D721Med (cell line): ENCODE measurements around the gene DPP4.

ENCODE experiments used
- DNase-seq: peaks from one replicate; pipeline ENCODE4 v3.0.0; 2011; ENCODE audit warnings: low spot score; ENCODE audit not compliant: insufficient read length
- FAIRE-seq: peaks from 2 replicates; lab custom pipeline; 2011; peaks lifted over from hg19 to GRCh38; lab: Jason Lieb, UNC
- CTCF ChIP-seq: IDR thresholded peaks from 2 replicates; pipeline ENCODE4 v1.5.1; 2012; ENCODE audit warnings: mild to moderate bottlenecking, control low read depth; ENCODE audit not compliant: insufficient read depth; ENCODE audit errors: missing control alignments

Gene DPP4

GRCh38 chr2:162030363-162031190 lies 43.4 kb downstream of the DPP4 start:
- DNase-seq = no peak
- no peak for FAIRE-seq
- no peak for TF ChIP-seq CTCF

- FAIRE-seq = no peak
- no peak for DNase-seq
- TF ChIP-seq CTCF = no peak
Observed at GRCh38 chr2:162029287-162029901, 44.6 kb downstream of the DPP4 start.

GRCh38 chr2:162028511-162028910 lies 45.5 kb downstream of the DPP4 start:
- no peak for DNase-seq
- TF ChIP-seq CTCF = no peak
- no peak for FAIRE-seq

GRCh38 chr2:162025121-162025911 lies 48.7 kb downstream of the DPP4 start:
- no peak for FAIRE-seq
- no peak for TF ChIP-seq CTCF
- DNase-seq = no peak

DNA sequence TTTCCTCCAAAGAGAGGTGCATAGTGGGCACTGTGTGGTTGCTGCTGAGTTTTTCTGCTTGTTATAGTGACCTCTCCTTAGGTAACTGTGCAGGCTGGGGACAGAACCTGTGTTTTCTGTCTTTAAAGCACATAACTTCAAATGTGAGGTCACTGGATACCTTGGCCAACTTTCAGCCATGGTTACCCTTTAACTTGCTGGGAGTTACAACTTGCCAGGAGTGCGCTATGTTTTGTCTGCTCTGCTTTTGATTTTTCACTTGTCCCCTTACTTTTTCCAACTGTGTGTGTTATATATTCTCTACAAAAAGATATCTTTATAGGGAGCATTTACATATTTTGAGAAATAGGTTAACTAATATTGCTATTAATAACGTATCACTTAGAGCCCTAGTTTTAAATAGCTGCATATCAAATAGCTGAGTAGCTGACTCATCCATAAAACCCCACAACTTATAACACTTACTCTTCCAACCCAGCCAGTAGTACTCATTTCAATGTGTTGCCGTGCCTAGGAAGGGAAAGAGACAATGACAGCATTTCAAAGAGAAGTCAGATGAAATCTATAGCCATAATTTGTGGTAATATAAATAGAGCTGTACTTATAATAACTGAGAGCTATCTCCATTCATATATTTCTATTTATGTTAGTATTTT lies 51.6 kb downstream of the DPP4 start:
- TF ChIP-seq CTCF = no peak
- no peak for DNase-seq
- no peak for FAIRE-seq

- FAIRE-seq (no peak), DNase-seq (no peak)
- no peak for TF ChIP-seq CTCF
Observed at GRCh38 chr2:162021516-162022058, 52.4 kb downstream of the DPP4 start.
